Esophagus muscularis mucosa (tissue), 4 donors: ENCODE data around the gene RNF181. TPM values are rescaled to one million over a fixed set of nuclear protein-coding genes. Genes with fewer than 3 reads are reported as not detected.

Experiments
- DNase-seq: peaks from one replicate; pipeline ENCODE4 v3.0.0-alpha.2; 2017; ENCODE audit errors: extremely low spot score
- H3K27ac ChIP-seq, 4 donors: fragments of 200-600 bp; sonication (generic); replicated peaks in 1 of 4; 1 replicate in 3 of 4; 2 replicates in 1 of 4; pipeline ENCODE4 v1.5.1; 2016 to 2019; ENCODE audit warnings: mild to moderate bottlenecking in 1 of 4
- H3K27me3 ChIP-seq, 4 donors: fragments of 200-600 bp; sonication (generic); one replicate each; pipeline versions ENCODE4 v1.5.1 to v1.6.0; 2016 to 2019
- H3K36me3 ChIP-seq, 4 donors: fragments of 200-600 bp; sonication (generic); one replicate each; pipeline ENCODE4 v1.5.1; 2016 to 2019
- H3K4me1 ChIP-seq, 4 donors: fragments of 200-600 bp; sonication (generic); one replicate each; pipeline ENCODE4 v1.5.1; 2016 to 2019
- H3K4me3 ChIP-seq, 4 donors: fragments of 200-600 bp; sonication (generic); 1 replicate in 2 of 4; 2 replicates in 2 of 4; pipeline ENCODE4 v1.5.1; 2016 to 2019; ENCODE audit warnings: mild to moderate bottlenecking in 4 of 4, moderate library complexity in 1 of 4
- H3K9me3 ChIP-seq, 4 donors: fragments of 200-600 bp; sonication (generic); 1 replicate in 3 of 4; 2 replicates in 1 of 4; pipeline ENCODE4 v1.5.1; 2016 to 2019
- CTCF ChIP-seq, 3 experiments: fragments of 200-600 bp in 2 of 3; fragments of 450-650 bp in 1 of 3; sonication (generic) in 2 of 3; IDR thresholded peaks; one replicate each; pipeline ENCODE4 v1.5.1; 2017 to 2019; ENCODE audit warnings: antibody characterized with exemption in 3 of 3, mild to moderate bottlenecking in 2 of 3, moderate library complexity in 1 of 3
- EP300 ChIP-seq: sonication (generic); formaldehyde crosslinking; IDR thresholded peaks from one replicate; pipeline ENCODE4 v1.6.1; 2017; ENCODE audit warnings: antibody characterized with exemption
- POLR2A ChIP-seq: fragments of 450-650 bp; IDR thresholded peaks from one replicate; pipeline ENCODE4 v1.6.1; 2017; ENCODE audit warnings: antibody characterized with exemption, moderate library complexity, mild to moderate bottlenecking, low read depth
- POLR2AphosphoS5 ChIP-seq, 2 donors: sonication (generic); formaldehyde crosslinking; IDR thresholded peaks; one replicate each; pipeline ENCODE4 v1.6.1; 2017; ENCODE audit warnings: antibody characterized with exemption in 2 of 2
- WGBS: methylation state at CpG from one replicate; pipeline ENCODE4 v1.1.5; 2018; 5-methylcytosine and 5-hydroxymethylcytosine counted together
- intact Hi-C: fragments of 100-400 bp; cut with DNase I; formaldehyde crosslinking; loops from one replicate; pipeline ENCODE4 v1.15.1; 2023
- total RNA-seq, 4 donors: library from RNA; depleted of rRNA; stranded (reverse); fragments of >200 nt; gene quantifications; one replicate each; pipeline versions ENCODE4 v1.1.0 to v1.2.1, GENCODE V29; 2016

RNF181 gene
- total RNA-seq, 4 donors from 2014 or later = 133 to 142 (median 138) TPM

GRCh38 chr2:85598594-85599340 lies 3.2 kb downstream of the RNF181 start:
- TF ChIP-seq POLR2A (no peak), POLR2AphosphoS5 (IDR thresholded peaks at IDR 0.05) (no peak), CTCF (IDR thresholded peaks at IDR 0.05) (no peak), EP300 (no peak)
- peaks cover 15 to 46% (median 44%) of the 10 kb centered on the region in 4 donors for H3K36me3 ChIP-seq
- no peak overlapping the region for H3K4me3 ChIP-seq
- 85% methylated on average over 13 of the region's 14 CpGs for WGBS
- H3K4me1 ChIP-seq = peaks cover 40 to 67% (median 58%) of the 10 kb centered on the region in 4 donors
- DNase-seq = no peak
- H3K27ac ChIP-seq = no peak overlapping the region
- H3K9me3 ChIP-seq = no peaks in the 10 kb centered on the region
- intact Hi-C loops = loop anchor here (5.0 kb wide), 1 partner anchor 36 kb away; the partner anchor contains the start of gene GGCX
- H3K27me3 ChIP-seq = no peaks in the 10 kb centered on the region

- peaks cover 15 to 46% (median 44%) of the 10 kb centered on the region in 4 donors for H3K36me3 ChIP-seq
- H3K27ac ChIP-seq = peak overlapping the region in 1 of 4 donors; percentile 88
- no peak overlapping the region for H3K4me3 ChIP-seq
- TF ChIP-seq POLR2A (no peak), EP300 (no peak), POLR2AphosphoS5 (IDR thresholded peaks at IDR 0.05) (no peak), CTCF (IDR thresholded peaks at IDR 0.05) (no peak)
- no peaks in the 10 kb centered on the region for H3K27me3 ChIP-seq
- DNase-seq = no peak
- WGBS = 76% methylated on average over 16 of the region's 17 CpGs
- H3K4me1 ChIP-seq = peaks cover 42 to 67% (median 59%) of the 10 kb centered on the region in 4 donors
- no peaks in the 10 kb centered on the region for H3K9me3 ChIP-seq
- intact Hi-C loops = loop anchor here (5.0 kb wide), 2 partner anchors 37 to 167 kb away; partner anchors contain the start of gene GGCX
Observed at GRCh38 chr2:85599468-85600234, 4.1 kb downstream of the RNF181 start.

- Histone ChIP-seq H3K27me3 (no peaks in the 10 kb centered on the region), H3K9me3 (no peaks in the 10 kb centered on the region), H3K36me3 (peaks cover 15 to 46% (median 44%) of the 10 kb centered on the region in 4 donors), H3K4me1 (peaks cover 43 to 67% (median 59%) of the 10 kb centered on the region in 4 donors), H3K4me3 (no peak overlapping the region), H3K27ac (peak overlapping the region in 1 of 4 donors; percentile 88)
- WGBS = 100% methylated on average over 1 of the region's 3 CpGs
- intact Hi-C loops = loop anchor here (5.0 kb wide), 1 partner anchor 168 kb away; no protein-coding TSS in a partner anchor
- TF ChIP-seq EP300 = no peak
- TF ChIP-seq POLR2A = no peak
- no peak for TF ChIP-seq CTCF (IDR thresholded peaks at IDR 0.05)
- TF ChIP-seq POLR2AphosphoS5 (IDR thresholded peaks at IDR 0.05) = no peak
- DNase-seq = no peak
Observed at GRCh38 chr2:85600235-85600575, 4.7 kb downstream of the RNF181 start.

GRCh38 chr2:85600951-85601770 lies 5.6 kb downstream of the RNF181 start:
- peaks cover 15 to 46% (median 44%) of the 10 kb centered on the region in 4 donors for H3K36me3 ChIP-seq
- TF ChIP-seq POLR2A (no peak), POLR2AphosphoS5 (IDR thresholded peaks at IDR 0.05) (no peak), EP300 (no peak), CTCF (IDR thresholded peaks at IDR 0.05) (no peak)
- no peaks in the 10 kb centered on the region for H3K27me3 ChIP-seq
- peak overlapping the region; percentile 88 to 95 (median 92) for H3K27ac ChIP-seq
- WGBS = 63% methylated on average over 4 of the region's 6 CpGs
- intact Hi-C loops = loop anchor here (5.0 kb wide), 1 partner anchor 169 kb away; no protein-coding TSS in a partner anchor
- H3K9me3 ChIP-seq = no peaks in the 10 kb centered on the region
- no peak for DNase-seq
- H3K4me1 ChIP-seq = peaks cover 51 to 73% (median 66%) of the 10 kb centered on the region in 4 donors
- peak overlapping the region; percentile 74 to 95 (median 84) for H3K4me3 ChIP-seq
